ENCODE results near the gene AUH. TPM values are rescaled to one million over a fixed set of nuclear protein-coding genes. Genes with fewer than 3 reads are reported as not detected.
"Not testable (repeated sequence)": the region's sequence is repeated elsewhere in the genome, so short reads cannot be mapped to it uniquely, and the experiment has no call there.

The AUH gene
- total RNA-seq, 1 donor = 13.4 TPM

GRCh38 chr9:91207729-91208418 lies 153.8 kb downstream of the AUH start:
- TF ChIP-seq CTCF (IDR thresholded peaks at IDR 0.05; ENCODE audit: insufficient read depth, low read depth, low read length) = no peak
- peak; percentile 86 for DNase-seq (ENCODE audit: low read depth)
- no peak overlapping the region for H3K4me3 ChIP-seq (ENCODE audit: low read depth, low read length)

DNA sequence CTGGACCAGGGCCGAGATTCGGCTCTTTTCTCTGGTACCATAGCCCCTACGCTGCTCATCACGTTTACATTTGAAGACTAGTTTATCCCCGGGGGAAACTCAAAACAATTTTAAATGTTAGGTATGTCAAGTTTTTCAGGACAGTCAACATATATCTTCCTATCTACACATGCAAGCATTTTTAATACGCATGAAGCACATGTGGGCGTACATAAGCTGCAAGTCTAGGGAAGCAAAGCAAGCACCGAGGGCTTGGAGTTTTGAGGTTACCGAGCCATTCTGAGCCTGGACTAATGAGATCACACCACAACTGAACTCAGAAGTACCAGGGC lies 154.4 kb downstream of the AUH start:
- TF ChIP-seq CTCF (IDR thresholded peaks at IDR 0.05; ENCODE audit: insufficient read depth, low read depth, low read length) = no peak
- no peak for DNase-seq (ENCODE audit: low read depth)
- no peak overlapping the region for H3K4me3 ChIP-seq (ENCODE audit: low read depth, low read length)

GRCh38 chr9:91206806-91207205 lies 154.9 kb downstream of the AUH start:
- no peak for TF ChIP-seq CTCF (IDR thresholded peaks at IDR 0.05; ENCODE audit: insufficient read depth, low read depth, low read length)
- no peak overlapping the region for H3K4me3 ChIP-seq (ENCODE audit: low read depth, low read length)
- DNase-seq (ENCODE audit: low read depth) = no peak

GRCh38 chr9:91202736-91203283 lies 158.9 kb downstream of the AUH start:
- no peak for DNase-seq (ENCODE audit: low read depth)
- TF ChIP-seq CTCF (IDR thresholded peaks at IDR 0.05; ENCODE audit: insufficient read depth, low read depth, low read length) = no peak
- H3K4me3 ChIP-seq (ENCODE audit: low read depth, low read length) = no peak overlapping the region

DNA sequence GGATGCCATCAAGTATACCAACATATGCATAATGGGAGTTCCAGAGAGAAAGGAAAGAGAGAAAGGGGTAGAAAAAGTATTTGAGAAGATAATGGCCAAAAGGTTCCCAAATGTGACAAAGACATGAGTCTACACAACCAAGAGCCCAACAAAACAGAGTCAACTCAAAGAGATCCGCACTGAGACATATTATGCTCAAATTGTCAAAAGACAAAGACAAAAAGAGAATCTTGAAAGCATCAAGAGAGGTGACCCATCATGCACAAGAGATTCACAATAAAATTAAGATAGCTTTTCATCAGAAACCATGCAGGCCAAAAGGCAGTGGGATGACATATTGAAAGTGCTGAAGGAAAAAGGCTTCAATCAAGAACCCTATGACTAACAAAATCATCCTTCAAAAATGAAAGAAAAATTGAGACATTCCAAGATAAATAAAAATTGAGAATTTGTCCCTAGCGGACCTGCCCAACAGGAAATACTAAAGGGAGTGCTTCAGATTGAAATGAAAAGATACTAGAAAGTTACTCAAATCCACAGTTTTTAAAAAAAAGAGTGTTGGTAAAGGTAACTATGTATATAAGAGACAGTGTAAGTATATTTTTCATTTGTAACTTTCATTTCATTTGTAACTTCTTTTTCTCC lies 160.9 kb downstream of the AUH start:
- no peak for DNase-seq (ENCODE audit: low read depth)
- TF ChIP-seq CTCF (IDR thresholded peaks at IDR 0.05; ENCODE audit: insufficient read depth, low read depth, low read length) = no peak

DNA sequence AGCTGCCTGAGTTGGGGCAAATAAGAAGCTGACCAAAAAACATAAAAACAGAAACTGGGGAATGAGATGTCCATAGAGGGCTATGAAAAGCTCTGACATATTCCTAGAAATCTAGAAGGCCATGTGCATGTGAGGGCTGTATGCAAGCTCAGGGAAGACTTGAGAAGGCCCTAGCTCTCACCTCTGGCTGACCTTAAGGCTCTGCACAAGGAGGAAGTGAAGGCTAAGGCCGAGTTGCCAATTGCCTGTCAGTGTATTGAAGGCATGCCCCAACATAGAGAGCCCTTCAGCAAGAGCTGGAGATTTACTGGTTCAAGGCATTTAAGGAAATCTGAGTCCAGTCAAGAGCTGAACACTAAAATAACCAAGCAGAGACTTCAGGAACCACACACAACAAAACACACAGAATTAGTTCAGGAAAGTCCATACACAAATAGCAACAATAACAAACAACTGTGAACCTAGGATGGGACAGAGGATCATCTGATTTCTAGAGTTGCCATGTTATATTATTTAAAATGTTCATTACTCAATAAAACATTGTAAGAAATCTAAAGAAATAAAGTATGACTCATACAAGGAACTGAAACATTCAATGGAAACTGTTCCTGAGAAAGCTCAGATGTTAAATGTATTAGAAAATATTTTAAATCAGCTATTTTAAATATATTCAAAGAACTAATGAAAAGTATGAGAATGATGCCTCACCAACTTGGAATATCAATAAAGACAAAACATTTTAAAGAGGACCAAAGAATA lies 161.8 kb downstream of the AUH start:
- no peak overlapping the region for H3K4me3 ChIP-seq (ENCODE audit: low read depth, low read length)
- no peak for TF ChIP-seq CTCF (IDR thresholded peaks at IDR 0.05; ENCODE audit: insufficient read depth, low read depth, low read length)
- no peak for DNase-seq (ENCODE audit: low read depth)

More for the DNA sequence above, 160.9 kb downstream of the AUH start:
- H3K4me3 ChIP-seq (ENCODE audit: low read depth, low read length) = no peak overlapping the region

- H3K4me3 ChIP-seq (ENCODE audit: low read depth, low read length); DNase-seq (ENCODE audit: low read depth): not testable (repeated sequence)
Measured at GRCh38 chr9:91198881-91199280, 162.8 kb downstream of the AUH start.
